GM23248 (cell line): Measurements from ENCODE around the gene NFKB1. TPM values are rescaled to one million over a fixed set of nuclear protein-coding genes. Genes with fewer than 3 reads are reported as not detected.

Experiments used
- DNase-seq: peaks from one replicate; pipeline ENCODE4 v3.0.0-alpha.2; 2015
- H2AFZ ChIP-seq: fragments of 200-600 bp; sonication (generic); 2 replicates; pipeline ENCODE4 v1.6.1; 2016; ENCODE audit warnings: antibody characterized with exemption
- H3F3A ChIP-seq: fragments of 200-600 bp; sonication (generic); 2 replicates; pipeline ENCODE4 v1.6.1; 2016; ENCODE audit warnings: mild to moderate bottlenecking, antibody characterized with exemption, mixed run types; ENCODE audit not compliant: insufficient read depth
- H3K27ac ChIP-seq: fragments of 200-600 bp; sonication (generic); 2 replicates; pipeline ENCODE4 v1.5.1; 2016; ENCODE audit warnings: mild to moderate bottlenecking
- H3K27me3 ChIP-seq: fragments of 200-600 bp; sonication (generic); replicated peaks from 2 replicates; pipeline ENCODE4 v1.6.1; 2016; ENCODE audit warnings: mild to moderate bottlenecking; ENCODE audit not compliant: insufficient read depth
- H3K36me3 ChIP-seq: fragments of 200-600 bp; sonication (generic); 2 replicates; pipeline ENCODE4 v1.6.1; 2016; ENCODE audit warnings: low read depth, mild to moderate bottlenecking
- H3K4me1 ChIP-seq: fragments of 200-600 bp; sonication (generic); 2 replicates; pipeline ENCODE4 v1.6.1; 2016; ENCODE audit warnings: mild to moderate bottlenecking; ENCODE audit not compliant: insufficient read depth
- H3K4me2 ChIP-seq: fragments of 200-600 bp; sonication (generic); one replicate; pipeline ENCODE4 v1.6.1; 2016; ENCODE audit warnings: mild to moderate bottlenecking; ENCODE audit not compliant: unreplicated experiment
- H3K4me3 ChIP-seq: fragments of 200-600 bp; sonication (generic); 2 replicates; pipeline ENCODE4 v1.5.1; 2016; ENCODE audit warnings: mild to moderate bottlenecking
- H3K79me2 ChIP-seq: fragments of 200-600 bp; sonication (generic); 2 replicates; pipeline ENCODE4 v1.6.1; 2016; ENCODE audit warnings: mild to moderate bottlenecking; ENCODE audit not compliant: insufficient read depth
- H3K9ac ChIP-seq: fragments of 200-600 bp; sonication (generic); 2 replicates; pipeline ENCODE4 v1.6.1; 2016; ENCODE audit warnings: mild to moderate bottlenecking
- H3K9me2 ChIP-seq: fragments of 200-600 bp; sonication (generic); 2 replicates; pipeline ENCODE4 v1.6.1; 2016; ENCODE audit warnings: mixed run types, mild to moderate bottlenecking, moderate library complexity; ENCODE audit not compliant: insufficient read depth
- H3K9me3 ChIP-seq: fragments of 200-600 bp; sonication (generic); one replicate; pipeline ENCODE4 v1.6.1; 2017; ENCODE audit warnings: low read depth
- H4K20me1 ChIP-seq: fragments of 200-600 bp; sonication (generic); 2 replicates; pipeline ENCODE4 v1.6.0; 2016; ENCODE audit not compliant: insufficient read depth
- EZH2 ChIP-seq: fragments of 200-600 bp; sonication (generic); IDR thresholded peaks from 2 replicates; pipeline ENCODE4 v1.6.1; 2018; ENCODE audit warnings: antibody characterized with exemption, mild to moderate bottlenecking; ENCODE audit not compliant: insufficient read depth, poor library complexity, severe bottlenecking
- EZH2phosphoT487 ChIP-seq: fragments of 200-600 bp; sonication (generic); IDR thresholded peaks from 2 replicates; pipeline ENCODE4 v1.6.1; 2018; ENCODE audit warnings: antibody characterized with exemption, moderate library complexity, mild to moderate bottlenecking, low read depth; ENCODE audit not compliant: insufficient read depth
- WGBS, 2 experiments: methylation state at CpG; one replicate each; pipeline ENCODE4 v1.1.6; 2015 to 2017; ENCODE audit warnings: low lambda C conversion rate in 2 of 2, low coverage in 1 of 2; ENCODE audit errors: missing lambda C conversion rate in 2 of 2; 5-methylcytosine and 5-hydroxymethylcytosine counted together
- in situ Hi-C: fragments of 300-500 bp; cut with MboI; formaldehyde crosslinking; loops from 2 replicates; pipeline ENCODE4 v1.15.0; 2020
- polyA plus RNA-seq: library from polyadenylated mRNA; unstranded; fragments of >200 nt; fragmentation: Nextera tagmentation; extraction: Ambion mirVana; gene quantifications from 2 replicates; pipeline ENCODE4 v1.2.1, GENCODE V29; 2016
- total RNA-seq: library from RNA; depleted of rRNA; stranded (reverse); fragments of >200 nt; shearing (Covaris generic); gene quantifications from 2 replicates; pipeline ENCODE4 v1.2.3, GENCODE V29; 2014

The NFKB1 gene
- total and polyA plus RNA-seq, 2 experiments from 2014 or later: 5.8 to 30.2 TPM

DNA sequence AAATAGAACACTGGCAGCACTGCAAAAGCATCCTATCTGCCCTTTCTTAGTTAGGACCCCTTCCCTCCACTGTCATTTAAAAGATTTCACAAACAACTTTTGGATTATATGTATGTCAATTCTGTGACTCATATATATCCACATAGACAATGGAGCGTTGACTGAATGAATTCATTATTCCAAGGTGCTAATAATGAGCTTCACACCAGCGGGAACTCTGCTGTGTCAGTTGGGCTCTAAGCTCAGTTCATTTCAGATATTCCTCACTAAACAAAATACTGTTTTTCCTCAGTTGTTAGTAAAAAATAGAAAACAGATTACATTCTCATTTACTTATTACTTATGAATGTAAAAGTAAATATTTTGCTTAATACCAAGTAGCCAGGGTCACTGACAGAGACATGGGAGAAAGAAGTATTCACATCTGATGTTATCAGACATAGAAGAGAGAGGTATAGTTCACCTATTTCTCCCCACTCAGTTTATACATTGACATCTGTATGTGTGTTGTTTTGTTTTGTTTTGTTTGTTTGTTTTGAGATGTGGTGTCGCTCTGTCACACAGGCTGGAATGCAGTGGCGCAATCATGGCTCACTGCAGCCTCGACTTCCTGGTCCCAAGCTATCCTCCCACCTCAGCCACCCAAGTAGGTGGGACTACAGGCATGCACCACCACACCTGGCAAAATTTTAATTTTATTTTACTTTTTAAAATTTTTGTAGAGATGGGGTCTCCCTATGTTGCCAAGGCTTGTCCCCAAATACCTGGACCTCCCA, 10.9 kb downstream of the NFKB1 start:
- H3K27me3 ChIP-seq: no peaks in the 10 kb centered on the region
- H3F3A ChIP-seq: no peaks in the 10 kb centered on the region
- DNase-seq: no peak
- no peaks in the 10 kb centered on the region; the same call in 1 of the 2 replicates for H3K36me3 ChIP-seq
- TF ChIP-seq EZH2phosphoT487 (no peak), EZH2 (no peak)
- H3K4me2 ChIP-seq: no peak overlapping the region
- peaks cover 10% of the 10 kb centered on the region for H3K4me1 ChIP-seq
- H3K9ac ChIP-seq: no peak overlapping the region
- H3K9me3 ChIP-seq: no peaks in the 10 kb centered on the region
- no peak overlapping the region for H3K27ac ChIP-seq
- 93 to 96% methylated on average over 5 of the region's 5 CpGs for WGBS, 2 experiments
- in situ Hi-C loops: no loop called here
- H4K20me1 ChIP-seq: peaks cover 6% of the 10 kb centered on the region; the same call in 1 of the 2 replicates
- H3K9me2 ChIP-seq: no peaks in the 10 kb centered on the region
- H3K79me2 ChIP-seq: peaks cover 97% of the 10 kb centered on the region
- no peak overlapping the region for H2AFZ ChIP-seq
- H3K4me3 ChIP-seq: no peak overlapping the region

DNA sequence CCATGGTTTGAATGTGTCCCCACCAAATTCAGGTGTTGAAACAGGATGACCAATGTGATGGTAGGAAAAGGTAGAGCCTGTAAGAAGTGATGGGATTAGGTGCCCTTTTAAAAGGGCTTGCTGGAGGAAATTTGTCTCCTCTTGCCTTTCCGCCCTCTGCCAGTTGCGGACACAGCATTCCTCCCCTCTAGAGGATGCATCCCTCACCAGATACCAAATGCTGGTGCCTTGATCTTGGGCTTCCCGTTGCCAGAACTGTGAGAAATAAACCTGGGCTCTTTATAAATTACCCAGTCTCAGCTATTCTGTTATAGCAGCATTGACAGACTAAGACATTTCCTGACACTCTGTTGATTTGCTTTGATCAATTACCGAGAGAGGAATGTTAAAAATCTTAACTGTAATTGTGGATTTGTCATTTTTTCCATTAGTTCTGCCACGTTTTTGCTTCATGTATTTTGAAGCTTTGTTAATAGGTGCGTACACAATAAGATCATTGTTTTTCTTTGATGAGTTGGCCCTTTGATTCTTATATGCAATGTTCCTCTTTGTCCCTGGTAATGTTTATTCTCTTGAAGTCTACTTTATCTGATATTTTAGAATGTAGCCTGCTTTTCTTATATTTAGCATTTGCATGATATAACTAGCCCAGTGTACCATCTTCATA, 13.3 kb downstream of the NFKB1 start:
- no peaks in the 10 kb centered on the region; the same call in 1 of the 2 replicates for H3K36me3 ChIP-seq
- H3K9me2 ChIP-seq: no peaks in the 10 kb centered on the region
- no peaks in the 10 kb centered on the region for H3K9me3 ChIP-seq
- in situ Hi-C loops: no loop called here
- no peaks in the 10 kb centered on the region for H3K27me3 ChIP-seq
- TF ChIP-seq EZH2 (no peak), EZH2phosphoT487 (no peak)
- H3K4me1 ChIP-seq: no peaks in the 10 kb centered on the region
- H3K9ac ChIP-seq: no peak overlapping the region
- peaks cover 7% of the 10 kb centered on the region; the same call in 1 of the 2 replicates for H4K20me1 ChIP-seq
- H3K27ac ChIP-seq: no peak overlapping the region
- no peak overlapping the region for H3K4me3 ChIP-seq
- H3K79me2 ChIP-seq: peaks cover 97% of the 10 kb centered on the region
- H2AFZ ChIP-seq: no peak overlapping the region
- H3K4me2 ChIP-seq: no peak overlapping the region
- DNase-seq: no peak
- no peaks in the 10 kb centered on the region for H3F3A ChIP-seq
- 77 to 79% methylated on average over 6 of the region's 6 CpGs for WGBS, 2 experiments

DNA sequence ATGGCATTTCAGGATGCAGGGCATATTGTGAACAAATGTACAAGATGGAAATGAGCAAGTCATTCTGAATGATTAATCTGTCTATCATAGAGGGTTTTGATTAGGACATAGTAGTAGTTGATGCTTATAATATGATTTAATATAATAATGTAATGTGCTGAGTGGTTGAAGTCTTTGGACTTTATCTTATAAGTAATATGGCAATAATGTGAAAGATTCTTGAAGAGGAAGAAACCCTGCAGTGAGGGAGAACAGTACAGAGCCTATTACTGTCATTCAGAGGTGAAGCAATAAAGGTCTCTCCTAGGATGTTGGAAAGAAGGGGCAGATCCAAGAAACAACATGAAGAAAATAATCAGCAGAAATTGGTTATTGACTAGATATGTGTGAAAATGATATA, 16.6 kb downstream of the NFKB1 start:
- H3K27ac ChIP-seq: no peak overlapping the region
- H3K9me2 ChIP-seq: no peaks in the 10 kb centered on the region
- TF ChIP-seq EZH2phosphoT487 (no peak), EZH2 (no peak)
- H3F3A ChIP-seq: no peaks in the 10 kb centered on the region
- H3K9me3 ChIP-seq: no peaks in the 10 kb centered on the region
- H3K79me2 ChIP-seq: peaks cover 97% of the 10 kb centered on the region
- no peaks in the 10 kb centered on the region; the same call in 1 of the 2 replicates for H3K36me3 ChIP-seq
- H4K20me1 ChIP-seq: peaks cover 4% of the 10 kb centered on the region; the same call in 1 of the 2 replicates
- H3K4me1 ChIP-seq: peaks cover 12% of the 10 kb centered on the region; the same call in 1 of the 2 replicates
- no peaks in the 10 kb centered on the region for H3K27me3 ChIP-seq
- H3K4me3 ChIP-seq: no peak overlapping the region
- in situ Hi-C loops: no loop called here
- DNase-seq: no peak
- H3K9ac ChIP-seq: no peak overlapping the region
- no peak overlapping the region for H3K4me2 ChIP-seq
- H2AFZ ChIP-seq: no peak overlapping the region

DNA sequence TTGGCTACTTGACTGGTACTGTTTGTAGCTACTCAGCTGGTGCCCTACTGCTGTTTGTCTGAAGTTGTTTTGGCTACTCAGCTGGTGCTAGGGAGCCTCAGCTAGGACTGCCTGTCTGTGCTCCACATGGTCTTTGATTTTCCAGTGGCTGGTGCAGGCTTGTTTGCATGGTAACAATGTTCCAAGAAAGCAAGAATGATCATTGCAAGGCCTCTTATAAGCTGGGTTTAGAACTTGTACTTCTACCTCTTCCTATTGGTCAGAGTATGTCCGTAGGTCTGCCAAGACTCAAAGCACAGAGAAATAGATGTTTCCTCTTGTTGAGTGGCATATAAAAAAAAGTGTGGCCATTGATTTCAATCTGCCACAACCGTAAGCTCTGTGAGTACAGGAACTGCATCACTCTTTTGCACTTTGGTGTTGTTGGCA, 17.6 kb downstream of the NFKB1 start:
- Histone ChIP-seq H3K79me2 (peaks cover 97% of the 10 kb centered on the region), H3K4me2 (no peak overlapping the region), H3K9ac (no peak overlapping the region), H3K36me3 (no peaks in the 10 kb centered on the region), H3K9me2 (no peaks in the 10 kb centered on the region), H3F3A (no peaks in the 10 kb centered on the region), H3K4me3 (no peak overlapping the region), H2AFZ (no peak overlapping the region), H3K27me3 (no peaks in the 10 kb centered on the region), H3K4me1 (peaks cover 12% of the 10 kb centered on the region; the same call in 1 of the 2 replicates), H3K9me3 (no peaks in the 10 kb centered on the region), H4K20me1 (peaks cover 4% of the 10 kb centered on the region; the same call in 1 of the 2 replicates), H3K27ac (no peak overlapping the region)
- 94 to 100% methylated on average over 2 of the region's 2 CpGs for WGBS, 2 experiments
- in situ Hi-C loops: no loop called here
- no peak for TF ChIP-seq EZH2phosphoT487
- no peak for TF ChIP-seq EZH2
- no peak for DNase-seq
